Activated CD4-positive, alpha-beta T cell treated with anti-CD3 and anti-CD28 coated beads, Interleukin-2, amount 10 ng/mL, durations not matched to agents 24 days and 14 days (primary cell): ENCODE data around the gene BTBD9. TPM values are rescaled to one million over a fixed set of nuclear protein-coding genes. Genes with fewer than 3 reads are reported as not detected.

ENCODE experiments used
- DNase-seq: peaks from one replicate; pipeline ENCODE4 v3.0.0; 2022
- H3K27ac Mint-ChIP-seq: one replicate; pipeline ENCODE4 v1.8.0; 2022; ENCODE audit warnings: mild to moderate bottlenecking, mixed read lengths
- H3K27me3 Mint-ChIP-seq: one replicate; pipeline ENCODE4 v1.8.0; 2022; ENCODE audit warnings: mixed read lengths
- H3K36me3 Mint-ChIP-seq: one replicate; pipeline ENCODE4 v1.8.0; 2022; ENCODE audit warnings: low read depth, mild to moderate bottlenecking, mixed read lengths
- H3K4me1 Mint-ChIP-seq: one replicate; pipeline ENCODE4 v1.8.0; 2021; ENCODE audit warnings: mixed read lengths
- H3K4me3 Mint-ChIP-seq: one replicate; pipeline ENCODE4 v1.8.0; 2022; ENCODE audit warnings: mild to moderate bottlenecking, moderate library complexity, mixed read lengths
- H3K9me3 Mint-ChIP-seq: one replicate; pipeline ENCODE4 v1.8.0; 2021; ENCODE audit warnings: mixed read lengths
- intact Hi-C: fragments of 100-400 bp; cut with micrococcal nuclease; formaldehyde crosslinking; loops from one replicate; pipeline ENCODE4 v1.15.1; 2023
- total RNA-seq: library from RNA; stranded (reverse); gene quantifications from 2 replicates; pipeline ENCODE4 v1.2.3, GENCODE V29; 2022

BTBD9 gene
- total RNA-seq, 1 donor from 2014 or later, result 12.4 TPM

DNA sequence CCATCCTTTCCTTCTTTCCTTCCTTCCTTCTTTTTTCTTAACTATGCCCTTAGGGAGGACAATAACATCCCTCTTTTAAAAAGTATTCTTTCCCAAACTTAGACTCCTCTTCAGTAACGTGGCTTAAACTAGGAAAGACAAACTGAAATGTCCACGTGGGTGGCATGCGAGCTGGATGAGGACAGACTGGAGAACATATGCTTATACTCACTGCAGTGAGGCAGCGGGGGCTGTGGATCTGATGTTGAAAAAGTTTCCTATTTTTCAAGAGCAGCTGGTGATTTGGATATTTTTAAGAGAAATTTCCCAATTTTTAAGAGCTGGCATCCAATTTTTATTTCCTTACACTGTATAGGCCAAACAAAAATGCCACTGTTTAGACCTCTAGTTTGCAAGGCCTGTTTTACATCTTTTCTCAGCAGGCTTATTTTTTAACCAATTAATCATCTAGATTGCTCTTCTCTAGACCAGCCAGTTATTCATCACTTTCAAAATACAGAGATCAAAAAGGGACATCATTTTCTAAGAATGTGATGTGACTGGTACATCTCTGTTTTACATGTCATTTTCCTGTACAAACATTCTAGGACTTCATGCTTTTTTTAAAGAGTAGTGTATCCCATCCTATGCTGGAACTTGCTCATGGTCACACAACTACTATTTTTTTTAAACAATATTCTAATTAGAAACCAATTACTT is 226.5 kb downstream of the BTBD9 start:
- Mint-ChIP-seq H3K27me3 (no peaks in the 10 kb centered on the region), H3K4me3 (no peak overlapping the region), H3K9me3 (no peaks in the 10 kb centered on the region), H3K4me1 (no peaks in the 10 kb centered on the region), H3K36me3 (no peaks in the 10 kb centered on the region), H3K27ac (no peak overlapping the region)
- intact Hi-C loops, result no loop called here
- no peak for DNase-seq

DNA sequence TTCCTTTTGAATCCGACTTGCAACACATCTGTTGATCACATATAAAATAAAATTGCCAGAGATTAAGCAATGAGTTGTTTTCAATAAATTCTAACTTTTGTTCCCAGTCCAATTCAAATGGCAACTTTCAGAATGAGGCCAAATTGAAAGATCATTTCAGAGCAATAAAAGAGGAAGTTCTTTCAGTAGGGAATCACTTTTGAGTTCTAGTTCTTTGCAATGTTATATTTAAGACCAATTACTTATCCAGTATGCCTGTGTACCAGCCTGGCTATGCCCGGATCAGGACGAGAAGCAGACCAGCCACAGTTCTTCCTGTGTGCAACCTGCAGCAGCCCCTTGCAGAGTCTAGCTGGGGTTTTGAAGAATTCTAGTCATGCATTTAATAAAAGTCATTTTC is 232.5 kb downstream of the BTBD9 start:
- Mint-ChIP-seq H3K4me1 (peaks cover 8% of the 10 kb centered on the region), H3K9me3 (no peaks in the 10 kb centered on the region), H3K36me3 (no peaks in the 10 kb centered on the region), H3K27ac (no peak overlapping the region), H3K27me3 (no peaks in the 10 kb centered on the region), H3K4me3 (no peak overlapping the region)
- DNase-seq, result no peak
- intact Hi-C loops, result no loop called here

DNA sequence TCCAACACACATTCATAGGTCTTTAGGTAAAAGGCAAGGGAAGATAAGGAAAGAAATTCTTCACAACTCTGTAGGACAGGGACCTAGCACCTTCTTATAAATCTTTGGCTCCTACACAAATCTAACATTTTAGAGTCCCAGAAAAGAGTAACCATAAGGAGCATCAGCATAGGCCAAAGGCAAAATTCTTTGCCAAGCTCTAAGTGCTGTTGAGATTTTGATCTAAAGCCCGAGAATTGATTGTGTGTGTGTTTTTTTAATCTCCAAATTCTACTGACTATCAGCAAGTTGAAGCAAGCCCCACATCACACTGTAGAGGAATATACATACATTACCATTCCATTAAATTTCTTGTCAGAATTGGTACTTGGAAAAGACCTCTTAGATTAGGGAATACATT is 233.6 kb downstream of the BTBD9 start:
- no peak for DNase-seq
- no peaks in the 10 kb centered on the region for H3K9me3 Mint-ChIP-seq
- intact Hi-C loops, result no loop called here
- H3K27me3 Mint-ChIP-seq, result no peaks in the 10 kb centered on the region
- no peak overlapping the region for H3K27ac Mint-ChIP-seq
- H3K4me3 Mint-ChIP-seq, result no peak overlapping the region
- H3K4me1 Mint-ChIP-seq, result peaks cover 8% of the 10 kb centered on the region
- H3K36me3 Mint-ChIP-seq, result no peaks in the 10 kb centered on the region

DNA sequence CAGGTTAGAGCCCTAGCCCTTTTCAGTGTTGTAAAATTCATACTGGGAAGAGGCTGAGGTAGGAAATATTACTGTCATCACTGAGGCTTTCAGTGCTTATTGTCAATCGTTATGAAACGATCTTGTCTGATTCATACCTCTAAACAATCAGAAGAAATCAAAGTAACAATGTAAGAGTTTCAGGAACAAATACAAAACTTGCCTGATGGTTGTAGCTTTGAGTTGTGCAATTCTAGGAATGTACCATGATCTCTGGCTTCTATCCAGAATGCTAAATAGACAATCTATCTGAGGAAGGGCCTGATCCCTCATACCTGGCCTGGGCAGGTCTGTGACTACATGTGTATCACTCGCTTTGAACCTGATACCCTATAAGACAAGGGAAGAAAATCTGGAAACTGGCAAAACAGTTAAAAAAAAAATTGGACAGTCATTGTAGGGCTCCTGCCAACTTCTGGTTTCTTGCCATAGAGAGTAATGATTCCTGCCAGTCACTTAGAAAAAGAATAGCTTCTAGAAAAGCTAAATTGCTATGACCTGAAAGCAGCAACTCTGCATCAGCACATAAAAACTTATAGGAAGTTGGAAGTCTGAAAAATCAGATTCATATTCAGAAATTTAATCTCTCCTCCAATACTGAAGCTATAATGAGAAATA is 234.7 kb downstream of the BTBD9 start:
- Mint-ChIP-seq H3K4me1 (peaks cover 8% of the 10 kb centered on the region), H3K9me3 (no peaks in the 10 kb centered on the region), H3K27me3 (no peaks in the 10 kb centered on the region), H3K27ac (no peak overlapping the region), H3K4me3 (no peak overlapping the region), H3K36me3 (no peaks in the 10 kb centered on the region)
- no peak for DNase-seq
- intact Hi-C loops, result no loop called here

DNA sequence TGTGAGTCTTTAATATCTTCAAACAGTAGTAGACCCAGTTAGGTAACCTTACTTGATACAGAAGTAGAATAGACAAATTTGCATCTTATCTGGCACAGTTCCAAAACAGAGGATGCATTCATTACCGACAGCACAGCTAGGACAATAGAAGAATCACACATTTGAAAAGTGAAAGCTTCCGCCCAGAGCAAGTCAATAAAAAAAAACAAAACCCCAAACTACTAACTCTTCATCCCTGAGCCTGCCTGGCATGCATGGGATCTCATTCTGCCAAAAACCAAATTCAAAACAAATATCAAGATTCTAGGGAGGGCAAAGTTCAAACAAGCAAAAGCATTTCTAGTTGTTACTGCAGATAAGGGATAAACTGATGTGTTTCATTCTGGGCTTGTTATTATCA is 235.4 kb downstream of the BTBD9 start:
- no peak overlapping the region for H3K27ac Mint-ChIP-seq
- H3K4me1 Mint-ChIP-seq, result peaks cover 8% of the 10 kb centered on the region
- intact Hi-C loops, result no loop called here
- no peaks in the 10 kb centered on the region for H3K27me3 Mint-ChIP-seq
- no peak for DNase-seq
- no peaks in the 10 kb centered on the region for H3K36me3 Mint-ChIP-seq
- no peak overlapping the region for H3K4me3 Mint-ChIP-seq
- H3K9me3 Mint-ChIP-seq, result no peaks in the 10 kb centered on the region

DNA sequence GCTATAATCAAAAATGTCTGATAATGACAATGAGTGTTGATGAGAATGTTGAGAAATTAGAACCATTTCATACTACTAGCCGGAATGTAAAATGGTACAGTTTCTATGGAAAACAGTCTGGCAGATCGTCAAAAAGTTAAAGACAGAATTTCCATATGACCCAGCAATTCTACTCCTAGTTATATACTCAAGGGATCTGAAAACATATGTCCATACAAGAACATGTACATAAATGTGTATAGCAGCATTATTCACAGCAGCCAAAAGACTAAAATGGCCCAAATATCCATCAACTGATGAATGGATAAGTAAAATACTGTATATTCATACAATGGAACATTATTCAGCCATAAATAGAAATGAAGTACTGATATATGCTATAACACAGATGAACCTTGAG is 236.2 kb downstream of the BTBD9 start:
- Mint-ChIP-seq H3K27me3 (no peaks in the 10 kb centered on the region), H3K9me3 (no peaks in the 10 kb centered on the region), H3K36me3 (no peaks in the 10 kb centered on the region), H3K4me3 (no peak overlapping the region), H3K27ac (no peak overlapping the region), H3K4me1 (peaks cover 8% of the 10 kb centered on the region)
- intact Hi-C loops, result no loop called here
- DNase-seq, result no peak

DNA sequence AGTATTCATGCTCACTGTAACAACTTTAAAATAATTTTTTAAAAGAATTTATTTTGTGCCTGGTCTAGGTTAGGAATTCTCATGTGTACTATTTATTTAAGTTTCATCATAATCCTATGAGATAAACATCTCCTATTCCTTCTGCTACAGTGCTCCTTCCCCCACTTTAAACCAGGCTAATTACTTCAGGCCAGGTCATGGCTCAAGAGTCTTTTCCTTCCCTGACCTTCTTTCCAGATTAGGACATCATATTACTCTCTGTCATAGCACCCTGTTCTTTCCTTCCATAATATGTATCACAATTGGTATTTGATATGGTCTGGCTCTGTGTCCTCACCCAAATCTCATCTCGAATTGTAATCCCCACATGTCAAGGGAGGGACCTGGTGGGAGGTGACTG is 239.0 kb downstream of the BTBD9 start:
- DNase-seq, result no peak

DNA sequence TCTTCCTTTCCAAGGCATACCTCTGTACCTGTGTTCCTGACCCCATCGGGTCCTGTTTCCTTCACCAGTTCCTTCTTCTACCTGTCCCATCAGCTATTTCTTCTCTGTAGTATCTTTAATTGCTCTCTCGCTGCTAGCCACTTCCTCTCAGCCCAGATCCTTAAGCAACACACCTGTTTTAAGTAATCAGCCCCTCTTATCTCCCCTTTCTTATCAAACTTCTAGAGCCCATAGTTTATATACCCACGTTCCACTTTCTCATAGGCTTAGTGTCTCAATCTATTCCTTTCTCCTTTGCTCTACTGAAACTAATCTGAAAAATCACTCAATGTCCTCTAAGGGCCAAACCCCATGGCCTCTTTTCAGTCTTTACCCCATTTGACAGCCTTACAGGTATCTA is 239.6 kb downstream of the BTBD9 start:
- Mint-ChIP-seq H3K9me3 (no peaks in the 10 kb centered on the region), H3K27me3 (no peaks in the 10 kb centered on the region), H3K27ac (no peak overlapping the region), H3K4me3 (no peak overlapping the region), H3K36me3 (no peaks in the 10 kb centered on the region), H3K4me1 (peaks cover 8% of the 10 kb centered on the region)
- intact Hi-C loops, result no loop called here
- no peak for DNase-seq

More for the DNA sequence above, 239.0 kb downstream of the BTBD9 start:
- no peaks in the 10 kb centered on the region for H3K9me3 Mint-ChIP-seq
- no peaks in the 10 kb centered on the region for H3K27me3 Mint-ChIP-seq
- intact Hi-C loops, result no loop called here
- H3K4me3 Mint-ChIP-seq, result no peak overlapping the region
- no peaks in the 10 kb centered on the region for H3K36me3 Mint-ChIP-seq
- H3K4me1 Mint-ChIP-seq, result peaks cover 8% of the 10 kb centered on the region
- H3K27ac Mint-ChIP-seq, result no peak overlapping the region

DNA sequence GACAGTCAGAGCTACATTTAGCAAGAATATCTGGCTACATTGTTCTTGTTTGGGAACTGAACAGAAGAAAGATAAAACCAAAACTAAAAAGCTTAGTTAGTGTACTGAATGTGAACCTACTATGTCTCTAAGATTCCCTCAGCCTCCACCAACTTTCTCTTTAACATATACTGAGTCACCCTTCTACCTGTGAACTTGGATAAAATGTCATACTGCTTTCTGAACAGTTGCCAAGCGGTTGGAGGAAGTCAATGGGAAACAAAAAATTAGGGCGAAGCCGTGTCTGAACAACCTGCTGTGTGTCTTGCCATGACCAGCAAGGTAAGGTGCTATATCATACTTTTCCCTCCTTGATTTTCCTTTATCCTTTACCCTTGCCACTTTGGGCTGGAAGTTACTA is 243.5 kb downstream of the BTBD9 start:
- DNase-seq, result no peak
- intact Hi-C loops, result no loop called here
- Mint-ChIP-seq H3K27me3 (no peaks in the 10 kb centered on the region), H3K36me3 (no peaks in the 10 kb centered on the region), H3K27ac (no peak overlapping the region), H3K4me1 (no peaks in the 10 kb centered on the region), H3K9me3 (no peaks in the 10 kb centered on the region), H3K4me3 (no peak overlapping the region)

DNA sequence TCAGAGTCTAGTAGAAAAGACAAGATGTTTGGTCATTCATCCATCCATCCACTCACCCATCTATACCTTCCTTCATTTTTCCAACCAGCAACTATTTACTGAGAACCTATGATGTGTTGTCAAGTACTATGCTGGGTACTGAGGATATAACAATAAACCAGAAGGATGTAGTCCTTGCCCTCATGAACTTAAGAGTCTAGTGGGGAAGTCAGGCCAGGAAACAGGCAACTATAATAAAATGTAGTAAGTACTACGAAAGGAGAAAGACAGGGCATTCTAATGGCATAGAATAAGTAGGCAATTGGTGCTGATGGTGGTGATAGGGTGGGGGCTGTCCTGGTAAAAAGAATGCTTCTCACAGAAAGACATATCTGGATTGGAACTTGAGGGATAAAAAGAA is 245.7 kb downstream of the BTBD9 start:
- Mint-ChIP-seq H3K27me3 (no peaks in the 10 kb centered on the region), H3K27ac (no peak overlapping the region)
- intact Hi-C loops, result no loop called here

DNA sequence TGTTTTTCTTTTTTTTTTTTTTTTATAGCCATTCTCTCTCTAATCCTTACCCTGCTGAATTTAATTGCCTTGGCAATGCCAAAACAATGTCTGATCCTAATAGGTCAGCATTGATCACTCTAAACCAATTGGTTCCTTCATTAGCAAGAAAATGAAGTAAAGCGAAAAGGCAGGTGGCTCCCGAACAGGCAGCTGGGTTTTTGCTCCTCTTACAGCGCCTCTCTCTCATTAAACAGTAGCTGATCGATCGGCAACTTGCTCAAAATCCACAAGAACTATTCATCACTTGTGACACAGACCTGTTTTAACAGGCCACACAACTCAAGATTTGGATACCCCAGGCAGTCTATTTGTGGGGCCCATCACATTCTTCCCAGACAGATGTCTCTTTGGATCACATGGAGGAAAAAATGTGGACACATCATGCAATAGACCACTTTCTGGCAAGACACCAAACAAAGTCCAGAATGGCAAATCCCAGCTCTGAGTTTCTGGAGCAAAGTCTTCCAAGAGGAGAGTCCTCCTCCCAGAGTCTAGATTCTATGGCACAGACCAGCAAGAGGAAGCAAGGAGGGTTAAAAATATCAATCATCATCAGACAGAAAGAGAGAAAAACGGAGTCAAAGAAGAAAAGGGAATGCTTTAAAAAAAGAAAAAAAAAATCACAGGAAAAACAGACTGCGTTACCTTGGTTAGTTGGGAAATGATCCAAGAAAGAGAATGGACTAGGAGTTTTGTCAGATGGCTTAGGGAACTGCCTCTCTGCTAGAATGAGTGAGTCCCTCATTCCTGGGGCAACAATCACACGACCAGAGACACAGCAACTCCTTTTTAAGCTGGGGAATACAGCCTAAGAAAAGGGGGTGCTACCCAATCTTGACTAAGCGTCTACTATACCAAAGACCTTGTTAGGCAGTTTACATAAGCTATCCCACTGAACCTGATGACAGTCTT is 247.8 kb downstream of the BTBD9 start:
- no peak overlapping the region for H3K27ac Mint-ChIP-seq
- H3K4me3 Mint-ChIP-seq, result no peak overlapping the region
- DNase-seq, result no peak
- H3K9me3 Mint-ChIP-seq, result no peaks in the 10 kb centered on the region
- intact Hi-C loops, result no loop called here
- H3K36me3 Mint-ChIP-seq, result no peaks in the 10 kb centered on the region
- H3K27me3 Mint-ChIP-seq, result no peaks in the 10 kb centered on the region
- H3K4me1 Mint-ChIP-seq, result no peaks in the 10 kb centered on the region

More for the DNA sequence above, 245.7 kb downstream of the BTBD9 start:
- DNase-seq, result no peak
- Mint-ChIP-seq H3K36me3 (no peaks in the 10 kb centered on the region), H3K4me1 (no peaks in the 10 kb centered on the region), H3K9me3 (no peaks in the 10 kb centered on the region), H3K4me3 (no peak overlapping the region)

DNA sequence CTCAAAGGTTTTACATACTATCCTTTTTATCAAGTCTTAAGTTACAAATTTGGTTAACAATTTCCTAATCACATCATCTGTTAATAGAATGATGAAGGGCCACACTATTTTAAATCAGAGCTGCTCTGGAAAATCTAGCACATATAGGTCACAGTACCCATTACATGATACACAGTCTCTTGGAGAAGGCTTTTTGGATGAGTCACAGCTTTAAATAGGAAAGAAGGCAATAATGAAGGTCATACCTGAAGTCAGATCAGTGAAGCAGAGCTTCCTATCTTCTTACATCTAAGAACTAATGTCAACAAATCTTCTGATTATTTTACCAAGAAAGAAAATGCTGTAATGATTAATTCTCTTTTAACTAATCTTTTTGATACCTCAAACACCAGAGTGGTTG is 248.5 kb downstream of the BTBD9 start:
- Mint-ChIP-seq H3K4me3 (no peak overlapping the region), H3K27ac (no peak overlapping the region), H3K9me3 (no peaks in the 10 kb centered on the region), H3K4me1 (no peaks in the 10 kb centered on the region), H3K27me3 (no peaks in the 10 kb centered on the region), H3K36me3 (no peaks in the 10 kb centered on the region)
- DNase-seq, result no peak
- intact Hi-C loops, result no loop called here

DNA sequence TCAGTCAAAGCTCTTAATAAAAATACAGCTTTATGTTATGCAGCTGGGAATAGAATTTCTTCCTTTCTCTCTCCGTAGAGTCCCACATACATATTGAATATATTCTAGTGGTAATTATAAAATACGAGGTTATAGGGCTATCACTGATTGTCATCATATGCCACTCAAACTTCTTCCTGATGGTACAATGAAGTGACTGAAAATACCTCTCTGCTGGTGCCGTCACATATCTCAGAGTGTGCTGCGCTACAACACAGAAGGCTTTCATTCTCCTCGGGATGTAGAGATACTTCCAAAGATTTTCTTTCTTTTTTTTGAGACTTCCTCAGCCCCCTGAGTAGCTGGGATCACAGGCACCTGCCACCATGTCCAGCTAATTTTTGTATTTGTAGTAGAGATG is 249.9 kb downstream of the BTBD9 start:
- intact Hi-C loops, result no loop called here

DNA sequence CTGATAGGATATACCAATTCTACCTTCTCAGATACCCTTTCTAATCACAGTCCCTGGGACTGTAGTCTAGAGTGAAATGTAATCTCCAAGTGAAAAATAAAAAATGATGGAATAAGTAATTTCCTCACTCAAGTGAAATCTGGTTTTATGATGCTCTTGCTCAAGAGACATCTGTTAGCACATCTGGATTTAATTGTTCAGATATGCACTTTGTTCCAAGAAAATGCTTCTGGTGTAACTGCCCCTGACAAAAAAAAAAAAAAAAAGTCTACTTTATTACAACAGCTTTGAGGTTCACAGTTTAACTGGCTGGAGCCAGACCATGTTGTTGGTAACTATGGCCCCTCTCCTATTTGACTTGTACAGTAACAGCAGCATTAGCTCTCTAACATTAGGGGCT is 251.8 kb downstream of the BTBD9 start:
- Mint-ChIP-seq H3K36me3 (no peaks in the 10 kb centered on the region), H3K27me3 (no peaks in the 10 kb centered on the region)

More for the DNA sequence above, 249.9 kb downstream of the BTBD9 start:
- DNase-seq, result no peak
- Mint-ChIP-seq H3K27ac (no peak overlapping the region), H3K4me1 (no peaks in the 10 kb centered on the region), H3K4me3 (no peak overlapping the region), H3K27me3 (no peaks in the 10 kb centered on the region), H3K9me3 (no peaks in the 10 kb centered on the region), H3K36me3 (no peaks in the 10 kb centered on the region)

More for the DNA sequence above, 251.8 kb downstream of the BTBD9 start:
- Mint-ChIP-seq H3K9me3 (no peaks in the 10 kb centered on the region), H3K4me3 (no peak overlapping the region), H3K4me1 (no peaks in the 10 kb centered on the region), H3K27ac (no peak overlapping the region)
- intact Hi-C loops, result no loop called here
- no peak for DNase-seq
